NCI-H1417 (cell line): ENCODE measurements around the gene ATP5MK.
A peak's percentile ranks its signal among the peaks of the same experiment; 100 is the strongest.
"Not testable (repeated sequence)": the region's sequence is repeated elsewhere in the genome, so short reads cannot be mapped to it uniquely, and the experiment has no call there.

ENCODE experiments used
- DNase-seq, 3 experiments: peaks; one replicate each; lab custom pipeline; 2025; lab: John Stamatoyannopoulos, UW

ATP5MK gene

DNA sequence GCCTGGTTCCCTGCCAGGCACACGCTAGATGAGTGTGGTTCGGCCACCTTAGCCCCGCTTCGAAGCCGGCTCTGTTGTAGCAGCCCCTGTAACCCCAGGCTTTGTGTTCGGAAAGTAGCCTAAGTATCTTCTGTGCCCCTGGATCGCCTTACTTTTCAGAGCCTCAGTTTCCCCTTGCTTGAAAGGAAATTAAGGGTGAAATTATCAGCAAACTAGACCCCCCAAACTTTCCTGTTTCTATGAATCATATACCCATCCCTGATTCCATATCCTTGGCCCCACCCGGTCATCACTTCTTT lies 463 bp upstream of the ATP5MK start:
- DNase-seq = no peak

DNA sequence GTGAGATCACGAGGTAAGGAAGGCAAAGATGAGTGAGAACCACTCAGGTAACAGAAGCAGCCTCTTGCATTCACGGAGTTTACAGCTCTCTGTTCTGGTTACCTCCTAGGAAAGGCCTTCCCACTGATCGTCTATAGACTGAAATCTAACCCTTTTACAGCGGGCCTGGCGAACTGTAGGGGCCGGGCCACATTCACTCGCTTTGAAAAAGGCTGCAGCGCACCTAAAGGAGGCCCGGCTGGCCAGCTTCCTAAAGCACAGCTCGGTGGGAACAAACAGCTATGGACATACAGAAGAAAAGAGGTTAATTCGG lies 565 bp downstream of the ATP5MK start:
- peak in 2 of 3 experiments; percentile 24 to 49 for DNase-seq

DNA sequence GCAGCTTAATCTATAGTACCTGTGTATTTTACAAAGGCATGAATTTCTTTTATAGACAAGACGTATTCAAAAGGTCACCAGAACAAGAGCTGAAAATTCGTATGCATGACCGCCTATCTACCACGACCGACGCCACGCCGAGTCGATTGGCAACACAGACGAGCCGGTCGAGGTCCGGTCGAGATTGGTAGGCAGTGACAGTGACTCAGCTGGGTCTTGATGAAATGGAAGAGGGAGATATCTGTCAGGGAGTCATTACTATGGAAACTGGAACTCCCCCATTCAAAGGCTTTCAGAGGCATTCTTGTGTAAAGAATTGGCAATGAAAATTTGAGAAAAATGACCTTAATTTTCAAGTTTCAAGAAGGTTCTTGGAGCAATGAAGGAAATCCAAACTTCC lies 2.1 kb downstream of the ATP5MK start:
- DNase-seq = no peak

- no peak for DNase-seq
Observed at GRCh38 chr10:103382769-103383168, 13.5 kb downstream of the ATP5MK start.

- DNase-seq = no peak
Observed at GRCh38 chr10:103374263-103374662, 22.0 kb downstream of the ATP5MK start.

GRCh38 chr10:103373544-103373943 lies 22.7 kb downstream of the ATP5MK start:
- no peak for DNase-seq

DNA sequence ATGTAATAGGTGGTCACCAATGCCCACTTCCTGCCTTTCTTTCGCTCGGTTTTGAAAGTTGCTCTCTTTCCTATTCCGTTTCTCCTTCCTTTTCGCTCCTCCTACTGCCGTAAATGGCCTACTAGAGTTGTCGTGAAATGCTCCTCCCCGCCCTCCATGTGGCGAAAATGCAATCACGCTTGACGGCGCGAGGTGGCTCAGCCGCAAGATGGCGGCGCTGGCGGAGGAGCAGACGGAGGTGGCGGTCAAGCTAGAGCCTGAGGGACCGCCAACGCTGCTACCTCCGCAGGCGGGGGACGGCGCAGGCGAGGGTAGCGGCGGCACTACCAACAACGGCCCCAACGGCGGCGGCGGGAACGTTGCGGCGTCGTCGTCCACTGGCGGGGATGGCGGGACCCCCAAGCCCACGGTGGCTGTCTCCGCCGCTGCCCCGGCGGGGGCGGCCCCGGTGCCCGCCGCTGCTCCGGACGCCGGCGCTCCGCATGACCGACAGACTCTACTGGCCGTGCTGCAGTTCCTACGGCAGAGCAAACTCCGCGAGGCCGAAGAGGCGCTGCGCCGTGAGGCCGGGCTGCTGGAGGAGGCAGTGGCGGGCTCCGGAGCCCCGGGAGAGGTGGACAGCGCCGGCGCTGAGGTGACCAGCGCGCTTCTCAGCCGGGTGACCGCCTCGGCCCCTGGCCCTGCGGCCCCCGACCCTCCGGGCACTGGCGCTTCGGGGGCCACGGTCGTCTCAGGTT lies 28.3 kb downstream of the ATP5MK start, which contains the start of gene TAF5:
TSS of gene TAF5 (plus strand) at position 195 of the 737 bp plus-strand sequence. CDS start at position 209, 14 bp downstream.
- DNase-seq = peak; percentile 87 to 94 (median 90)

- DNase-seq = peak in 1 of 3 experiments; percentile 15
Observed at GRCh38 chr10:103367379-103367781, 28.9 kb downstream of the ATP5MK start.

DNA sequence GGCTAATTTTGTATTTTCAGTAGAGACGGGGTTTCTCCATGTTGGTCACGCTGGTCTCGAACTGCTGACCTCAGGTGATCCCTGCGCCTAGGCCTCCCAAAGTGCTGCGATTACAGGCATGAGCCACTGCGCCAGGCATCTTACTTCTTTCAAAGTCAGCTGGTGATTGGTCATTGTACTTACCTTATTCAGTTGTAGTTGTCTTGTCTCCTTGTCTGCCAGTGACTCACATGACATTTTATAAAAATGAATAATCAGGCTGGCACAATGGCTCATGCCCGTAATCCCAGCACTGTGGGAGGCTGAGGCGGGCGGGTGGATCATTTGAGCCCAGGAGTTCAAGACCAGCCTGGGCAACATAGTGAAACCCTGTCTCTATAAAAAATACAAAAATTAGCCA lies 35.5 kb downstream of the ATP5MK start:
- not testable (repeated sequence) for DNase-seq

GRCh38 chr10:103359493-103359892 lies 36.8 kb downstream of the ATP5MK start:
- DNase-seq = not testable (repeated sequence)

- DNase-seq = no peak
Observed at GRCh38 chr10:103355906-103356599, 40.2 kb downstream of the ATP5MK start.

DNA sequence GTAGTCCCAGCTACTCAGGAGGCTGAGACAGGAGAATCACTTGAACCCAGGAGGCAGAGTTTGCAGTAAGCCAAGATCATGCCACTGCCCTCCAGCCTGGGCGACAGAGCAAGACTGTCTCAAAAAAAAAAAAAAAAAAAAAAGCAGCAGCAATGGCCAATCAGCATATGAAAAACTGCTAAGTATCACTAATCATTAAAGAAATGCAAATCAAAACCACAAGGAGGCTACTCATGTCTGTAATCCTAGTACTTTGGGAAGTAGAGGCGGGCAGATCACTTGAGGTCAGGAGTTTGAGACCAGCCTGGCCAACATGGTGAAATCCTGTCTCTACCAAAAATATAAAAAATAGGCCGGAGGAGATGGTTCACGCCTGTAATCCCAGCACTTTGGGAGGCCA lies 41.7 kb downstream of the ATP5MK start:
- DNase-seq = not testable (repeated sequence)

DNA sequence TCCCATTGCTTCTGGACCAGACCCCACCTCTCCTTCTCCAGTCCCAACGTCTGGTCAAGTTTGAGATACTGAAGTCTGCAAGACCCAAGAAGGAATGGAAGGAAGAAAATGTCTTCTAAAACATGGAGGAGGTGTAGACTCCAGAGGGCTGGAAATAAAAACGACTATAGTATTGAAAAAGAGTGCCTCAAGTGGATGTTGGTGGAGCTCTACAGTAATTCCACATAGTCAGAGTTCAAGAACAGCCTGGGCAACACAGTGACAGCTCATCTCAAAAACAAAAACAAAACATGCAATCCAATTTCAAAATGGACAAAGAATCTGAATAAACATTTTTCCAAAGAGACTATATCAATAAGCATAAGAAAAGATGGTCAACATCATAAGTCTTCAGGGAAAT lies 43.0 kb downstream of the ATP5MK start:
- DNase-seq = no peak

DNA sequence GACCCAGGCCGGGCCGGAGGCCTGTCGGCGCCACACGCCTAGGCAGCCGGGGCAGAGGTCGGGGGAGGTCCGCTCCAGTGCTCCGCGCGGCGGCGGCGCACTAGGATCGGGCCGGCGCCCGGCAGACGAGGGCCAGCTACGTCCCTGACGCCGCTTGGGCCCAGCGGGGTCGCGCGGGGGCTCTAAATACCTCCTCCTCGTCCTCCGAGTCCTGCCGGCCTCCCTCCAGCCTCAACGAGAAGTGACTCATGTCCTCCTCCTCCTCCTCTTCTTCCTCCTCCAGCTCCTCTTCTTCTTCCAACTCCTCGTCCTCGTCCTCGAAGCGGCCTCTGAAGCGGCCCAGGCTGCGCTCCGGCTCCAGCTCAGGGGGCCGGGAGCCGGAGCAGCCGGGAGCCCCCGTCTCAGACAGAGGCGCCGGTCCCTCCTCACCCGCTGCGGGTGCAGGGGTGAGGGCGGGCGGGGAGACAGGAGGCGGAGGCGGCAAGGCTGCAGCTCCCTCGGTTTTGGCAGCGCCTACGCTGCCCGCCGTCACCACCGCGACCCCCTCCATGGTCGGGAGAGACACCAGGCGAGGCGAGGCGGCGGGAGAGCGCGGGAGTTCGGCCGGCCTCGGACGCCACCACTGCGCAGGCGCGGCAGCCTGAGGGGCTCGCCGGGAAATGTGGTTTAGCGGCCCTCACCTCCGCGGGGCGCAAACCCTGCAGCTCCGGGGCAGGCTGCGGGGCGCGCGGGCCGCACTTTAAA lies 45.6 kb downstream of the ATP5MK start, which contains the start of gene PCGF6:
TSS of gene PCGF6 (minus strand) at position 624 of the 744 bp plus-strand sequence. CDS start at position 550, 74 bp downstream.
- peak; percentile 73 to 90 (median 86) for DNase-seq

DNA sequence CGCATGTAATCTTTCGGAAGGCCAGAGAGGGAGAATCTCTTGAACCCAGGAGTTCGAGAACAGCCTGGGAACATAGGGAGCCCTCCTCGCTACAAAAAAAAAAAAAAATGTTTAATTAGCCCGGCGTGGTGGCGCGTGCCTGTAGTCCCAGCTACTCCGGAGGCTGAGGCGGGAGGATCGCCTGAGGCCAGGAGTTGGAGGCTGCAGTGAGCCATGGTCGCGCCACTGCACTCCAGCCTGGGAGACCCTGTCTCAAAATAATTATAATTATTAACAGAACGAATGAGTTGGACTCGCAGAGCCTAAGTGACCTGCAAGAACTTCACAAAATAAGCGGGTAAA lies 46.1 kb downstream of the ATP5MK start:
- no peak for DNase-seq
